Ishikawa (cell line): ENCODE data around the gene HMGXB4.

ENCODE experiments used
- EP300 ChIP-seq: IDR thresholded peaks from 2 replicates; pipeline ENCODE4 v1.6.1; 2012; ENCODE audit warnings: borderline replicate concordance
- NFIC ChIP-seq: IDR thresholded peaks from 2 replicates; pipeline ENCODE4 v1.6.1; 2012
- RAD21 ChIP-seq: IDR thresholded peaks from 2 replicates; pipeline ENCODE4 v1.6.1; 2012; ENCODE audit warnings: low read depth
- REST ChIP-seq: IDR thresholded peaks from 2 replicates; pipeline ENCODE4 v1.6.1; 2012; ENCODE audit warnings: low read depth, mild to moderate bottlenecking
- TCF12 ChIP-seq: IDR thresholded peaks from 2 replicates; pipeline ENCODE4 v1.6.1; 2012; ENCODE audit warnings: low read depth

DNA sequence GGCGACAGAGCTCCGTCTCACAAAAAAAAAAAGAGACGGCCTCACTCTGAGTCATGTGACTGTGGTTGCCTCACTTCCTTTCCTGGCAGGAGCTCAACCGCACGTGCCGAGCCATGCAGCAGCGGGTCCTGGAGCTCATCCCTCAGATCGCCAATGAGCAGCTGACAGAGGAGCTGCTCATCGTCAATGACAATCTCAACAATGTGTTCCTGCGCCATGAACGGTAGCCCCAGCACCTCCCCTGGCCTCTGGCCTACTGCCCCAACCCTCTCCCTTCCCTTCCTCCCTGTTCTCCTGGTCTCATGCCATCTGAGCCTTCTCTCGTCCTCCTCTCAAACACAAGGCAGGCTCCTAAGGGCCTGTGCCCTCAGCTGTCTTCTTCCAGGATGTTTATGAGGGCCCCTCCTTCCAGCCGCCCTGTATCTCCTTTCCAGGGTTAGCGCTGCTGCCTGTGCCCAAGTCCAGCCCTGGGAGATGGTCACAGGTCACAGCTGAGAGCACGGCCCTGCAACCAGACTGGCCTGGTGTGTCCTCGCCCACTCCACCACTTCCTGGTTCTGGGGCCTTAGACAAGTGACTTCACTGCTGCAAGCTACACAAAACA lies 73.1 kb downstream of the HMGXB4 start:
- TF ChIP-seq REST (no peak), RAD21 (no peak), EP300 (no peak), TCF12 (no peak), NFIC (no peak)
